GM12873 (cell line): Measurements from ENCODE around the gene SH3RF2.

Experiments
- CTCF ChIP-seq: IDR thresholded peaks from 2 replicates; pipeline ENCODE4 v1.5.1; 2012; ENCODE audit warnings: low read depth, mild to moderate bottlenecking, moderate library complexity, low read length, control low read depth; ENCODE audit not compliant: insufficient read depth; ENCODE audit errors: missing control alignments

Gene SH3RF2

GRCh38 chr5:145903867-145904266, 32.5 kb upstream of the SH3RF2 start:
- TF ChIP-seq CTCF, result no peak

DNA sequence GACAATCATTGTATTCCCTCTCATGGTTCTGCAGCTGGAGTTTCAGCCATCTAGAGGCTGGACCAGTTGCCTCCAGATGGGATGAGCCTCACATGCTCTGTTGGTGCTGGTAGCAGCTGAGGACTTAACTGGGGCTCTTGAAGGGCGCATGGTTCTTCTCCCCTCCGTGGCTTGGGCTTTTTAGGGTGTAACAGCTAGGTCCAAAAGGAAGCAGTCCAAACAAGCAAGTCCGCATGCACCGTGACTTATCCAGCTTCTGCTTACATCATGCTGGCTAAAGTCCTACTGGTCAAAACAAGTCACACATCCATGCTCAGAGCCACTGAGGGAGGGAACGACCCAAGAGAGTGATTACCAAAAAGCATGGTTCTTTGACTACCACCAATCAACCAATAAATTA, 31.6 kb upstream of the SH3RF2 start:
- no peak for TF ChIP-seq CTCF

- TF ChIP-seq CTCF, result no peak
Observed at GRCh38 chr5:145906401-145906800, 30.0 kb upstream of the SH3RF2 start.

DNA sequence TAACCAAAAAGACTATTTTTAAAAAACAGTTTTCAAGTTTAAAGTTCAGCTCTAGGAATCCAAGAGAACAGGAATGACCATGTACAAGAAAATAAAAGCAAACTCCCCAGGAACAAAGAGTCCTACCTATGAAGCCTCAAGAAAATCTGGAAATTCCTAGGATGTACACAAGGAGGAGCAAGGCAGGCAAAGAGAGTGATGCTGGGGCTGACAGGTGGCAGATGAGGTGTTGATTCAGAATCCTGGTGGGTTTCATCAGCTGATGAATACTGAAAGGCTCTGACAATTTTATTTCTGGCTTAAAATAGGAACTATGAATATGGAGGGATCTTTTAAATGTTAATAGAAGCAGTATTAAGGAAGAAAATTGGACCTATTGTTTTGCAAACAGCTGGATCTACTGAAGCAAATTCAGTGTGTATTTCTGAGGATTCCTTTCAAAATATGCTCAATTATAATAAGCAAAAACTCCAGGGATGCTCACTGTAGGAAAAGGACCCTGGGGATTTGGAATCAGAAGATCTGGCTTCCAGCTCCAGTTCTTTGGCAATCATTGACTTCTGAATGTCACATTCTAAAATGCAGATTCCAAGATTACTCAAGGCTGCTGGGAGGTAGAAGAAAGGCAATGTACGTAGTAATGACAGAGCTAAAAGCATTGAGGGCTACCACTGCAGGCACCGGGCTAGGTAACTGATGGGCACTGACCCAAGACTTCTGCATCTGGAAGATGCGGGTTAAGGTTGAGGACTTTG, 28.0 kb upstream of the SH3RF2 start:
- no peak for TF ChIP-seq CTCF

DNA sequence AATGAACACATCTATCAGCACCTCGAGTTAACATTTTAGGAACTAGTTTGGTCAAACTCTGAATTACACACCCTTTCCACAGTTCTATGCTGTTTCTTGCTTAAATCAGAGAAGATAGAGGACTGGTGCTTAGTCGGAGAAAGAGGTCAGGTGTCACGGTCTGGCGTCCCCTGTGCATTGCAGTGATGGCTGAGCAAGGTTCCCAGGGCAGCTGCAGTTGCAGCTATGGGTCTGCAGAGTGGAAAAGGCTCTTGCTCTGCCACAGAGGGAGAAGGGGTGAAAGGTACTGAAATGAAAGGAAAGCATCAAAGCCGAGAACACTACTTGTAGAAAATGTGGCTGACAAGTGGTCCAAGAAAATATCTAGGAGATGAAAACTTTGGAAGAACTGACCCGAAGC, 25.2 kb upstream of the SH3RF2 start:
- no peak for TF ChIP-seq CTCF

DNA sequence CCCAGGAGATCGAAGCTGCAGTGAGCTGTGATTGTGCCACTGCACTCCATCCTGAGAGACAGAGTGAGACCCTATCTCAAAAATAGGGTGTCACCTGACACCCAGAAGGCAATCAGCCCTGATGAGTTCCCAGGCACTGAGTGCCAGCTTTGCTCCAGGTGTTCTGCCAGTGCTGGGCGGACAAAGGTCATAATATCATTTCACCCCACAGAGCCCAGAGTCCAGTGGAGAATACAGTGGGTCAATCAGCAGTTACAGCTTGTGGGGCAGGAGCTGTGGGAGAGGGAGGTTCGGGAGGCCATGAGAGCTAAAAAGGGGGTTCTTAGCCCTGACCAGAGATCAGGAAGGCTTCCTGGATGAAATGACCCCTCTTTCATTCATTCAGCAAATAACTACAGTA, 24.4 kb upstream of the SH3RF2 start:
- no peak for TF ChIP-seq CTCF

DNA sequence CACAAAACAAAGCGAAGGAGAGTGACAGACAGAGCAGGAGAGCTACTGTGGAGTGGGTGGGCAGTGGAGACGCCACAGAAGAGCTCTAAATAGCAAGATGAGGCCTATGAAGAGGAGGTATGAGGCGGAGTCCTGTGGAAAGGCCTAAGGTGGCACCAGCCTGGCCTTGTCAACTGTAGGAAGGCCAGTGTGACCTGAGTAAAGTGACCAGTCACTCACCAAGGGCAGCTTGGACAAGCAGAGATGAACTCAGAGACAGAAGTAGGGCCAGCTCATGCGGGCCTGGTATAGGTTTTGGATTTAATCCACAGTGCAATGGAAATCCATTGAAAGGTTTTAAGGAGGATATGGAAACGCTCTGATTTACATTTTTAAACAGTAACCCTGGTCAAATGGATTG, 23.8 kb upstream of the SH3RF2 start:
- TF ChIP-seq CTCF, result no peak

DNA sequence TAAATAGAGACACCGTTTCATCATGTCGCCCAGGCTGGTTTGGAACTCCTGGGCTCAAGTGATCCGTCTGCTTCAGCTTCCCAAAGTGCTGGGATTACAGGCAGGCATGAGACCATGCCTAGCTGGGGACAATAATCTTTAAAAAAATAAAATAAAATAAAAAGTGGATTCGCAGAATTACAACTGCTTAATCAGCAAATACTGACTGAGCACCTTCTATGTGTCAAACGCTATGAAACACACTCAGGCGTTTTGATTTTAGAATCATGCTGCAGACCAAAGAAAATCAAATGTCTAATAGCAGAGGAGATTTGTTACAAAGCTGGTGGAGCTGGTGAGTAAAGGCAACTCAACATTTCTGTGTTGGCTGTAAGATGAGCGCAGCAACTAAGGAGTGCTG, 22.7 kb upstream of the SH3RF2 start:
- no peak for TF ChIP-seq CTCF
